Colonic mucosa (tissue), 4 donors: ENCODE measurements around the gene AP3M1. TPM values are rescaled to one million over a fixed set of nuclear protein-coding genes. Genes with fewer than 3 reads are reported as not detected.

Source experiments
- DNase-seq: peaks from one replicate; pipeline ENCODE4 v3.0.0-alpha.2; 2020
- H3K27ac ChIP-seq: fragments of 200-600 bp; one replicate; pipeline ENCODE4 v1.8.0; 2021
- H3K27me3 ChIP-seq: fragments of 200-600 bp; one replicate; pipeline ENCODE4 v1.8.0; 2021
- H3K36me3 ChIP-seq: fragments of 200-600 bp; one replicate; pipeline ENCODE4 v1.8.0; 2021
- H3K4me1 ChIP-seq: fragments of 200-600 bp; one replicate; pipeline ENCODE4 v1.8.0; 2021; ENCODE audit warnings: mild to moderate bottlenecking
- H3K4me3 ChIP-seq: fragments of 200-600 bp; one replicate; pipeline ENCODE4 v1.8.0; 2021
- H3K9ac ChIP-seq, 2 donors: one replicate each; pipeline ENCODE4 v1.7.0; 2013; ENCODE audit warnings: control low read depth in 2 of 2, low read depth in 2 of 2, low read length in 2 of 2
- H3K9me3 ChIP-seq: fragments of 200-600 bp; one replicate; pipeline ENCODE4 v1.8.0; 2021
- intact Hi-C: fragments of 100-400 bp; cut with DNase I; formaldehyde crosslinking; loops from one replicate; pipeline ENCODE4 v1.14.1; 2022
- total RNA-seq, 2 donors: library from RNA; stranded (reverse); fragmentation: NEBNext Ultra II Directional in 1 of 2; extraction: Animal tissue kit (Norgen Biotek cat#: 25700) in 1 of 2; gene quantifications; one replicate each; pipeline ENCODE4 v1.2.1, GENCODE V29; 2021
- TF ChIP-seq, protein P1 (sequence below): fragments of 200-600 bp; IDR thresholded peaks from one replicate; pipeline ENCODE4 v1.8.0; 2022; ENCODE audit warnings: antibody characterized with exemption, mild to moderate bottlenecking
- donor health status: healthy.
- donor health status: DM: no; HTN: no; CAD: no.
- donor health status: DM: no; HTN: no; CAD: no.

AP3M1 gene
- total RNA-seq, 2 donors from 2014 or later, result 30.5 to 31.7 TPM

DNA sequence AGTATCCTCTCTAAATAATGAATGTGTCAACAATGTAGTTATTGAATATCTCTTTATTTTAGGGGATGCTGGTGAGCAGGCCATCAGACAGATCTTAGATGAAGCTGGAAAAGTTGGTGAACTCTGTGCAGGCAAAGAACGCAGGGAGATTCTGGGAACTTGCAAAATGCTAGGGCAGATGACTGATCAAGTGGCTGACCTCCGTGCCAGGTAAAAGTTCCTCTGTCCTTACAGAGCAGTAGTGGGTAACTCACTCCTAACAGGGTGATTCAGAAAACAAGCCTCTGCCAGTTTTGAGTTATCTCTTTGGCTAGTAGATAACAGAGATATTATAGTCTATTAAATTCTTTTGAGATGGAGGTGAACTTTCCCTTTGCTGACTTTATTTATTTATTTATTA, 67.3 kb downstream of the AP3M1 start:
- H3K36me3 ChIP-seq, result no peaks in the 10 kb centered on the region
- no peak overlapping the region for H3K9ac ChIP-seq
- no peaks in the 10 kb centered on the region for H3K4me1 ChIP-seq
- no peak for DNase-seq
- no peaks in the 10 kb centered on the region for H3K27me3 ChIP-seq
- TF ChIP-seq, protein P1, sequence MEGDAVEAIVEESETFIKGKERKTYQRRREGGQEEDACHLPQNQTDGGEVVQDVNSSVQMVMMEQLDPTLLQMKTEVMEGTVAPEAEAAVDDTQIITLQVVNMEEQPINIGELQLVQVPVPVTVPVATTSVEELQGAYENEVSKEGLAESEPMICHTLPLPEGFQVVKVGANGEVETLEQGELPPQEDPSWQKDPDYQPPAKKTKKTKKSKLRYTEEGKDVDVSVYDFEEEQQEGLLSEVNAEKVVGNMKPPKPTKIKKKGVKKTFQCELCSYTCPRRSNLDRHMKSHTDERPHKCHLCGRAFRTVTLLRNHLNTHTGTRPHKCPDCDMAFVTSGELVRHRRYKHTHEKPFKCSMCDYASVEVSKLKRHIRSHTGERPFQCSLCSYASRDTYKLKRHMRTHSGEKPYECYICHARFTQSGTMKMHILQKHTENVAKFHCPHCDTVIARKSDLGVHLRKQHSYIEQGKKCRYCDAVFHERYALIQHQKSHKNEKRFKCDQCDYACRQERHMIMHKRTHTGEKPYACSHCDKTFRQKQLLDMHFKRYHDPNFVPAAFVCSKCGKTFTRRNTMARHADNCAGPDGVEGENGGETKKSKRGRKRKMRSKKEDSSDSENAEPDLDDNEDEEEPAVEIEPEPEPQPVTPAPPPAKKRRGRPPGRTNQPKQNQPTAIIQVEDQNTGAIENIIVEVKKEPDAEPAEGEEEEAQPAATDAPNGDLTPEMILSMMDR, result no peak
- H3K4me3 ChIP-seq, result no peak overlapping the region
- H3K9me3 ChIP-seq, result no peaks in the 10 kb centered on the region
- intact Hi-C loops, result loop anchor here (10.0 kb wide), 1 partner anchor 129 kb away; no protein-coding TSS in a partner anchor
- no peak overlapping the region for H3K27ac ChIP-seq

DNA sequence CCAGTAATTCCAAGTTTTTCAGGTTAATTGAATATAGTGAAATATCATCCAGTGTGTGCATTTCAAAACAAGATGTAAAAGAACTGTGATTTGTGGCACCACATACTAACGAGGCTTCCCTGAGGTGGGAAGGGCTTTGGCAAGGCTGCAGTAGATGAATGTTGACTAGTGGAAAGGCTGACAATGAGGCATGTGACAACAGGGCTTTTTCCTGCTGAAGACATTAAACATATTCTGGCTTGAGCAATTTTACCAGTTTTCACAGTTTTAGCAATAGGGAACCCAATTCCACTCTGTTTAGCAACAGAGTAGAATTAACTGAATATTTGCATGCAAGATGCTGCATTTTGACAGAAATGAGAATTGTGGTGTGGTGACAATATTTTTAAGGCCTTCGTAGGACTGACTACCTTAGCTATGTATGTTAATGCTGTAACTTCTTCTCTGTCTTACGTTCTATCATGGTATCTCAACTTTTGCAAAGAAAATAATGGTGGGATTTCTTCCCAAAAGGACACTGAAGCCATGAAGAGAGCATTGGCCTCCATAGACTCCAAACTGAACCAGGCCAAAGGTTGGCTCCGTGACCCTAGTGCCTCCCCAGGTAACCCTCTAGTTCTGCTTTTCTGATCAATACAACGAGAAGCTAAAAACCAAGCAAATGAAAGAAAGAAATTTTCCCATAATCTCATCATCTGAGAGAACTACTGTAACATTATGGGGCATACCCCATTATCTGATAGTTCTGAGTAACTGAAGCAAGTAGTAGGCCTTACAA, 68.5 kb downstream of the AP3M1 start:
- no peaks in the 10 kb centered on the region for H3K36me3 ChIP-seq
- intact Hi-C loops, result loop anchor here (2.0 to 10.0 kb wide), 2 partner anchors 127 to 195 kb away; no protein-coding TSS in a partner anchor
- no peaks in the 10 kb centered on the region for H3K27me3 ChIP-seq
- H3K4me1 ChIP-seq, result no peaks in the 10 kb centered on the region
- H3K9ac ChIP-seq, result no peak overlapping the region
- TF ChIP-seq, protein P1, result no peak
- H3K27ac ChIP-seq, result no peak overlapping the region
- no peak for DNase-seq
- no peak overlapping the region for H3K4me3 ChIP-seq
- H3K9me3 ChIP-seq, result no peaks in the 10 kb centered on the region

DNA sequence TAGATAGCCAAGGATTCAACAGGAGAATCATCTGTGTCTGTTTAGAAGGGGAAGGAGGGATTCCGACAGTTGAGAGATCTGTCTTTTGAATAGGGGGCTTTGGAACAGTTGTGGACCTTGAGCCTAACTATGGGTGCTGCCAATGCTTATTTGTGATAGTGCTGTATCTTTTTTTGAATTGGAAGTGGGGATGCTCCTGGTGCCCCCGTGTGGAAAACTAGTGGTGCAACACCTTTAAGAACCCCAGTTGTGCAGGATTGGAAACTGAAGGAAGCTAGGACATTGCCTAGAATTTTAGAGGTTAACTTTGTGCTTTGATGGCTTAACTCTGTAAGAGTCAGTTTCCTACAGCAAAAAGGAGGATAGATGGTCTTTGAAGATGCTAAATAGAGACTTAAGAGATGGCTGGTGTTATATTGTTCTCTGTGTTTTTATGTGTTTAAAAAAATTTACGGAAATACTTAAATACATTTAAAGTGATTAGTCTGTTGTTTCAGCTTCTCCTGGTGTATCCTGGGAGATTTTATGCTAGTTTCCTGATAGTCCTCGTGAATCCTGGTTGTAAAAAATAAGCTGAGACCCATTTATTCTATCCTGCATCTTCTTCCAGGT, 69.3 kb downstream of the AP3M1 start:
- Histone ChIP-seq H3K9ac (no peak overlapping the region), H3K36me3 (no peaks in the 10 kb centered on the region), H3K4me3 (no peak overlapping the region), H3K4me1 (no peaks in the 10 kb centered on the region), H3K9me3 (no peaks in the 10 kb centered on the region), H3K27ac (no peak overlapping the region), H3K27me3 (no peaks in the 10 kb centered on the region)
- TF ChIP-seq, protein P1, result peak; percentile 63
- peak; percentile 36 for DNase-seq
- intact Hi-C loops, result loop anchor here (2.0 to 10.0 kb wide), 2 partner anchors 126 to 194 kb away; no protein-coding TSS in a partner anchor

DNA sequence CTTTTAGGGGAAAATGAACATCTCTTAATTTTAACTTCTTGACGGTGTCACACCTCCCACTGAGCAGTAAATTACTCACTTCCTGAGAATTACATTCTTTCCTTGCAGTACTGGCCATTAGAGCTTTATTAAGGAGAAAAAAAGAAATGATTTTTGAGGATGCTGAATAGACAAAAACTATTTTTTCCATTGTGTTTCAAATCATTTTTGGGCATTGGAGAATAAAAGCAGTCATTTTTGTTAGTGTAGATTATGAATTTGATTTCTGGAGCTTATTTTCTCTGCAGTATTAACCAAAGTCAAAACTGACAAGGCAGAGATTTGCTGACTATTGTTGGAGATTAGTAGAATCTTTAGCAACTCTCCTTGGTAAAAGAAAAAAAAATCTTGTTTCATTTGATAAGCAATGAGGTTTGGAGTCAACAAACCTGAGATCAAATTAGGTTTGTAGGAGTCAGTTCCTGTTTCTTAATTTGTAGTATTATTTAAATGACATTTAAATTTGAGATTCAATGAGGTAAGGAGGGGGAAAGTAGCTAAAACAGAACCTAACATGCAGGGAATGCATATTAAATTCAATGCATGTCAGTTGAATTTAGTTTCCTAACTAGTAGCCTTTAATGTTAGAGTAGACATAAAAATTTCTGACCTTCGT, 70.6 kb downstream of the AP3M1 start:
- TF ChIP-seq, protein P1, result no peak
- Histone ChIP-seq H3K36me3 (no peaks in the 10 kb centered on the region), H3K4me1 (no peaks in the 10 kb centered on the region), H3K27me3 (no peaks in the 10 kb centered on the region), H3K9ac (no peak overlapping the region), H3K9me3 (no peaks in the 10 kb centered on the region), H3K27ac (no peak overlapping the region), H3K4me3 (no peak overlapping the region)
- intact Hi-C loops, result loop anchor here (2.0 to 10.0 kb wide), 2 partner anchors 125 to 193 kb away; no protein-coding TSS in a partner anchor
- DNase-seq, result no peak

DNA sequence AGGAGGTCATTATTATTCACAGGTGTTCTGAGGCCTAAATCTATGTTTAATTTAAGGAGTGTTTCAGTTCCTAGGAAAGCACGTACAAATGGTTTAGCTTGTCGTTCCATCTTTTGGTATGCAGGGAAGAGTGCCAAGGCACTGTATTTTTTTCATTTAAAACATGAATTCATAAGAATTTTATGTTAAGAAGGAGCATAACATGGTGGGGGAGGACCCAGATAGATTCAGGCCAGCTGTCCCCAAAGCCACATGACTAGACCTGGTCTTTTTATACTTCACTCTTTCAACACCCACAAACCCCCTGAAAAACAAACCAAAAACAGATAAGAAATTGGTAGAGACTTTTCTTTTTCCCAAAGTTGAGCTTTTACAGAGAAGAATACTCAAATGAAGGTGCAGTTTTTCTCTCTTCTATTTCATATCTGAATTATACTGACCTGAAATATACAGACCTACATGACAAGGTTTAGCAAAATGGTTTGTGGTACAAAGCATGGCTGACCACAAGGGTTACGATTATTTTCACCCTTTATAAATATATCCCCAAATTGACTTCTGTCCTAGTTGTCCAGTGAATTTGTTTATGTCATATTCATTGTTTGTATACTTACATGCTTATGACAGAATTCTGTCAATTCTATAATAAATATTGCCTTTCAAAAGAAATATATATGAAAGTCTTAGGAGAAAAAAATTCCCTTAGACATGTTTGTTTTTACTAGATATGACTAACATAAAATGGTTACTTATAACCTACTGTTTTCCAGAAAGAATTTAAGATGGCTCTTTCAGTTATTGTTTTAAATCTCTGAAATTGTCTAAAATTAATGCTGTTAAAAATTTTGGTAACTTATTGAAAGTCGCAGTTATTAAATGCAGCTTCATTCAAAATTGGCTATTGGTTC, 71.3 kb downstream of the AP3M1 start:
- intact Hi-C loops, result no loop called here
- no peak for DNase-seq

More for the DNA sequence above, 71.3 kb downstream of the AP3M1 start:
- no peaks in the 10 kb centered on the region for H3K4me1 ChIP-seq
- H3K9me3 ChIP-seq, result no peaks in the 10 kb centered on the region
- no peak overlapping the region for H3K27ac ChIP-seq
- H3K9ac ChIP-seq, result no peak overlapping the region
- H3K36me3 ChIP-seq, result peaks cover 6% of the 10 kb centered on the region
- H3K4me3 ChIP-seq, result no peak overlapping the region
- no peaks in the 10 kb centered on the region for H3K27me3 ChIP-seq
- TF ChIP-seq, protein P1, result no peak
